Activated naive CD4-positive, alpha-beta T cell (primary cell): ENCODE results near the gene PCLO.

ENCODE experiments used
- DNase-seq, 4 experiments: peaks; one replicate each; lab custom pipeline; 2025; lab: John Stamatoyannopoulos, UW

The PCLO gene

GRCh38 chr7:82839063-82839462 is 323.6 kb downstream of the PCLO start:
- DNase-seq, result no peak

GRCh38 chr7:82838314-82838713 is 324.4 kb downstream of the PCLO start:
- DNase-seq, result no peak

- DNase-seq, result no peak
Observed at GRCh38 chr7:82823073-82823472, 339.6 kb downstream of the PCLO start.

- DNase-seq, result no peak
Observed at GRCh38 chr7:82821037-82821436, 341.6 kb downstream of the PCLO start.

GRCh38 chr7:82818171-82818570 is 344.5 kb downstream of the PCLO start:
- no peak for DNase-seq

- no peak for DNase-seq
Observed at GRCh38 chr7:82816272-82816671, 346.4 kb downstream of the PCLO start.

- no peak for DNase-seq
Observed at GRCh38 chr7:82810558-82811259, 352.0 kb downstream of the PCLO start.

GRCh38 chr7:82808633-82809032 is 354.1 kb downstream of the PCLO start:
- DNase-seq, result no peak

- DNase-seq, result no peak
Observed at GRCh38 chr7:82805527-82805960, 357.1 kb downstream of the PCLO start.

- DNase-seq, result no peak
Observed at GRCh38 chr7:82803411-82803810, 359.3 kb downstream of the PCLO start.

- DNase-seq, result no peak
Observed at GRCh38 chr7:82789883-82790609, 372.6 kb downstream of the PCLO start.

GRCh38 chr7:82778021-82778420 is 384.7 kb downstream of the PCLO start:
- DNase-seq, result no peak

GRCh38 chr7:82762880-82763279 is 399.8 kb downstream of the PCLO start:
- no peak for DNase-seq

GRCh38 chr7:82760831-82761230 is 401.9 kb downstream of the PCLO start:
- DNase-seq, result no peak

GRCh38 chr7:82760074-82760473 is 402.6 kb downstream of the PCLO start:
- DNase-seq, result no peak

GRCh38 chr7:82755705-82756551 is 406.8 kb downstream of the PCLO start:
- no peak for DNase-seq

GRCh38 chr7:82750007-82750406 is 412.7 kb downstream of the PCLO start:
- no peak for DNase-seq

GRCh38 chr7:82745820-82746219 is 416.9 kb downstream of the PCLO start:
- DNase-seq, result no peak

- DNase-seq, result no peak
Observed at GRCh38 chr7:82745117-82745516, 417.6 kb downstream of the PCLO start.

GRCh38 chr7:82742163-82742562 is 420.5 kb downstream of the PCLO start:
- no peak for DNase-seq

- DNase-seq, result no peak
Observed at GRCh38 chr7:82741493-82741892, 421.2 kb downstream of the PCLO start.

GRCh38 chr7:82740246-82740848 is 422.3 kb downstream of the PCLO start:
- no peak for DNase-seq
